Renal pelvis (tissue), 4 donors: Measurements from ENCODE around the gene PFKFB3. TPM values are rescaled to one million over a fixed set of nuclear protein-coding genes. Genes with fewer than 3 reads are reported as not detected.
"Not testable (repeated sequence)": the region's sequence is repeated elsewhere in the genome, so short reads cannot be mapped to it uniquely, and the experiment has no call there.

Experiments used
- DNase-seq: peaks from one replicate; pipeline ENCODE4 v3.0.0-alpha.2; 2013
- polyA plus RNA-seq, 3 donors: library from polyadenylated mRNA; unstranded; fragments of 120-200 nt; gene quantifications; one replicate each; pipeline ENCODE4 v1.2.1, GENCODE V29; 2013; ENCODE audit not compliant: insufficient read length in 3 of 3

The PFKFB3 gene
- polyA plus RNA-seq, 3 donors, result 31.4 to 43.8 (median 31.5) TPM

- DNase-seq, result no peak
Measured at GRCh38 chr10:6175329-6176055, 27.2 kb upstream of the PFKFB3 start.

- no peak for DNase-seq
Measured at GRCh38 chr10:6176691-6177231, 26.0 kb upstream of the PFKFB3 start.

GRCh38 chr10:6177880-6178281, 24.9 kb upstream of the PFKFB3 start:
- no peak for DNase-seq

GRCh38 chr10:6178581-6178980, 24.2 kb upstream of the PFKFB3 start:
- no peak for DNase-seq

GRCh38 chr10:6179078-6179477, 23.7 kb upstream of the PFKFB3 start:
- DNase-seq, result no peak

- DNase-seq, result no peak
Measured at GRCh38 chr10:6180480-6181110, 22.1 kb upstream of the PFKFB3 start.

GRCh38 chr10:6181249-6181648, 21.5 kb upstream of the PFKFB3 start:
- DNase-seq, result no peak

- no peak for DNase-seq
Measured at GRCh38 chr10:6182454-6183098, 20.2 kb upstream of the PFKFB3 start.

- DNase-seq, result no peak
Measured at GRCh38 chr10:6185039-6185716, 17.6 kb upstream of the PFKFB3 start.

- DNase-seq, result no peak
Measured at GRCh38 chr10:6186894-6187256, 15.9 kb upstream of the PFKFB3 start.

GRCh38 chr10:6187278-6187677, 15.5 kb upstream of the PFKFB3 start:
- DNase-seq, result no peak

GRCh38 chr10:6190033-6190432, 12.7 kb upstream of the PFKFB3 start:
- DNase-seq, result not testable (repeated sequence)

- DNase-seq, result no peak
Measured at GRCh38 chr10:6191147-6191546, 11.6 kb upstream of the PFKFB3 start.

GRCh38 chr10:6191569-6191968, 11.2 kb upstream of the PFKFB3 start:
- no peak for DNase-seq

- not testable (repeated sequence) for DNase-seq
Measured at GRCh38 chr10:6193342-6193741, 9.4 kb upstream of the PFKFB3 start.

- DNase-seq, result no peak
Measured at GRCh38 chr10:6194311-6194710, 8.4 kb upstream of the PFKFB3 start.

GRCh38 chr10:6195376-6195775, 7.4 kb upstream of the PFKFB3 start:
- DNase-seq, result no peak

- DNase-seq, result no peak
Measured at GRCh38 chr10:6195846-6196245, 6.9 kb upstream of the PFKFB3 start.

GRCh38 chr10:6196524-6196923, 6.2 kb upstream of the PFKFB3 start:
- DNase-seq, result not testable (repeated sequence)

GRCh38 chr10:6197321-6197720, 5.4 kb upstream of the PFKFB3 start:
- no peak for DNase-seq

GRCh38 chr10:6198171-6198570, 4.6 kb upstream of the PFKFB3 start:
- DNase-seq, result no peak

- no peak for DNase-seq
Measured at GRCh38 chr10:6199131-6199733, 3.5 kb upstream of the PFKFB3 start.
